Measurements from ENCODE around the gene DCAF5.

DNA sequence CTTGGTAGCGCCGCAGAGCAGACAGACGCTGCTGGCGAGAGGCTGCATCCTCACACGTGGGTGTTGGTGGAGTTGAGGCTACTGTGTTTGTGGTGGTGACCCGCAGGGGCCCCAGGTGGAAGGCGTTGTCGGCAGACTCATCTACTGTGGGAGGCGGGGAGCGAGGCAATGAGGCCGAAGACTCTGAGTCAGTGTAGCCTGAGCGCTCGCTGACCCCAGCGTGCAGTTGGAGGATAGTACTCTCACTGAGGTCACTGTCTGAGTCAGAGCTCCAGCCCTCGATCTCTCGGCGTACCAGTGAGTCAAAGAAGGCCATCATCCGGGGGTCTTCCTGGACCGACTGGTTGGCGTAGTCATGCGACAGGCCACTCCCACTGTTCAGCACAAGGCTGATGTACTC lies 97.8 kb downstream of the DCAF5 start:
- TF ChIP-seq, protein P1, sequence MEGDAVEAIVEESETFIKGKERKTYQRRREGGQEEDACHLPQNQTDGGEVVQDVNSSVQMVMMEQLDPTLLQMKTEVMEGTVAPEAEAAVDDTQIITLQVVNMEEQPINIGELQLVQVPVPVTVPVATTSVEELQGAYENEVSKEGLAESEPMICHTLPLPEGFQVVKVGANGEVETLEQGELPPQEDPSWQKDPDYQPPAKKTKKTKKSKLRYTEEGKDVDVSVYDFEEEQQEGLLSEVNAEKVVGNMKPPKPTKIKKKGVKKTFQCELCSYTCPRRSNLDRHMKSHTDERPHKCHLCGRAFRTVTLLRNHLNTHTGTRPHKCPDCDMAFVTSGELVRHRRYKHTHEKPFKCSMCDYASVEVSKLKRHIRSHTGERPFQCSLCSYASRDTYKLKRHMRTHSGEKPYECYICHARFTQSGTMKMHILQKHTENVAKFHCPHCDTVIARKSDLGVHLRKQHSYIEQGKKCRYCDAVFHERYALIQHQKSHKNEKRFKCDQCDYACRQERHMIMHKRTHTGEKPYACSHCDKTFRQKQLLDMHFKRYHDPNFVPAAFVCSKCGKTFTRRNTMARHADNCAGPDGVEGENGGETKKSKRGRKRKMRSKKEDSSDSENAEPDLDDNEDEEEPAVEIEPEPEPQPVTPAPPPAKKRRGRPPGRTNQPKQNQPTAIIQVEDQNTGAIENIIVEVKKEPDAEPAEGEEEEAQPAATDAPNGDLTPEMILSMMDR (IDR thresholded peaks at IDR 0.05; ENCODE audit: low read depth, low read length) = no peak
- no peak for TF ChIP-seq EZH2phosphoT487 (IDR thresholded peaks at IDR 0.05; ENCODE audit: low read depth)
